Epithelial cell of prostate (primary cell): ENCODE results near the gene NACAD.

Experiments used
- DNase-seq: peaks from one replicate; pipeline ENCODE4 v3.0.0-alpha.2; 2011; ENCODE audit warnings: low read depth, low spot score
- H3K27ac ChIP-seq: fragments of 450-650 bp; 2 replicates; pipeline ENCODE4 v1.5.1; 2017; ENCODE audit warnings: mild to moderate bottlenecking

Gene NACAD, protein sequence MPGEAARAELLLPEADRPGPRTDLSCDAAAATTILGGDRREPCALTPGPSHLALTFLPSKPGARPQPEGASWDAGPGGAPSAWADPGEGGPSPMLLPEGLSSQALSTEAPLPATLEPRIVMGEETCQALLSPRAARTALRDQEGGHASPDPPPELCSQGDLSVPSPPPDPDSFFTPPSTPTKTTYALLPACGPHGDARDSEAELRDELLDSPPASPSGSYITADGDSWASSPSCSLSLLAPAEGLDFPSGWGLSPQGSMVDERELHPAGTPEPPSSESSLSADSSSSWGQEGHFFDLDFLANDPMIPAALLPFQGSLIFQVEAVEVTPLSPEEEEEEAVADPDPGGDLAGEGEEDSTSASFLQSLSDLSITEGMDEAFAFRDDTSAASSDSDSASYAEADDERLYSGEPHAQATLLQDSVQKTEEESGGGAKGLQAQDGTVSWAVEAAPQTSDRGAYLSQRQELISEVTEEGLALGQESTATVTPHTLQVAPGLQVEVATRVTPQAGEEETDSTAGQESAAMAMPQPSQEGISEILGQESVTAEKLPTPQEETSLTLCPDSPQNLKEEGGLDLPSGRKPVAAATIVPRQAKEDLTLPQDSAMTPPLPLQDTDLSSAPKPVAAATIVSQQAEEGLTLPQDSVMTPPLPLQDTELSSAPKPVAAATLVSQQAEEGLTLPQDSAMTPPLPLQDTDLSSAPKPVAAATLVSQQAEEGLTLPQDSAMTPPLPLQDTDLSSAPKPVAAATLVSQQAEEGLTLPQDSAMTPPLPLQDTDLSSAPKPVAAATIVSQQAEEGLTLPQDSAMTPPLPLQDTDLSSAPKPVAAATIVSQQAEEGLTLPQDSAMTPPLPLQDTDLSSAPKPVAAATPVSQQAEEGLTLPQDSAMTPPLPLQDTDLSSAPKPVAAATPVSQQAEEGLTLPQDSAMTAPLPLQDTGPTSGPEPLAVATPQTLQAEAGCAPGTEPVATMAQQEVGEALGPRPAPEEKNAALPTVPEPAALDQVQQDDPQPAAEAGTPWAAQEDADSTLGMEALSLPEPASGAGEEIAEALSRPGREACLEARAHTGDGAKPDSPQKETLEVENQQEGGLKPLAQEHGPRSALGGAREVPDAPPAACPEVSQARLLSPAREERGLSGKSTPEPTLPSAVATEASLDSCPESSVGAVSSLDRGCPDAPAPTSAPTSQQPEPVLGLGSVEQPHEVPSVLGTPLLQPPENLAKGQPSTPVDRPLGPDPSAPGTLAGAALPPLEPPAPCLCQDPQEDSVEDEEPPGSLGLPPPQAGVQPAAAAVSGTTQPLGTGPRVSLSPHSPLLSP (N-terminal part only)

DNA sequence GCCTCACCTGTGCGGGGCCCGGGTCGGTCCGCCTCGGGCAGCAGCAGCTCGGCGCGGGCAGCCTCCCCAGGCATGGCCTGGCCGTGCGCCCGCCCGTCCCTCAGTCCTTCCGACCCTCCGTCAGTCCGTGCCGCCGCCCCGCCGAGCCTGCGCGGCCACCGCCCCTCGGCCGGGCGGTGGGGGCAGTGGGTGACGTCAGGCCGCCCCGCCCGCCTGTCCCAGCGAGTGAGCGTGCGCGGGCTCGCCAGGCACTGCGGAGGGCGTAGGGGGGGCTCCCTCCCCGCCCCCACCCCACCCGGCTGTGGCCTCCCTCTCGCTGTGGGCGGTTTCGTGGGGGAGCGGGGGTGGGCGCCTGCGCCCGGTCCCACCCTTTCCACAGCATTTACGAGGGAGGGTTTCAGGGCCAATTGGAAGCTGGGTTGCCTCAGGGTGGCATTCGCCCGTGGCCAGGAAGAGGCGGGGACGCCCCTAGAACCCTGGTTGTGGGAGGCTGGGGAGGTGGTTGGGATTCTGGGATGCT is at the start of gene NACAD:
NACAD (minus strand) TSS at position 149 of the 520 bp plus-strand sequence; CDS start at position 74, 75 bp downstream.
- no peak for DNase-seq
- no peak within 1 kb of the TSS for H3K27ac ChIP-seq

DNA sequence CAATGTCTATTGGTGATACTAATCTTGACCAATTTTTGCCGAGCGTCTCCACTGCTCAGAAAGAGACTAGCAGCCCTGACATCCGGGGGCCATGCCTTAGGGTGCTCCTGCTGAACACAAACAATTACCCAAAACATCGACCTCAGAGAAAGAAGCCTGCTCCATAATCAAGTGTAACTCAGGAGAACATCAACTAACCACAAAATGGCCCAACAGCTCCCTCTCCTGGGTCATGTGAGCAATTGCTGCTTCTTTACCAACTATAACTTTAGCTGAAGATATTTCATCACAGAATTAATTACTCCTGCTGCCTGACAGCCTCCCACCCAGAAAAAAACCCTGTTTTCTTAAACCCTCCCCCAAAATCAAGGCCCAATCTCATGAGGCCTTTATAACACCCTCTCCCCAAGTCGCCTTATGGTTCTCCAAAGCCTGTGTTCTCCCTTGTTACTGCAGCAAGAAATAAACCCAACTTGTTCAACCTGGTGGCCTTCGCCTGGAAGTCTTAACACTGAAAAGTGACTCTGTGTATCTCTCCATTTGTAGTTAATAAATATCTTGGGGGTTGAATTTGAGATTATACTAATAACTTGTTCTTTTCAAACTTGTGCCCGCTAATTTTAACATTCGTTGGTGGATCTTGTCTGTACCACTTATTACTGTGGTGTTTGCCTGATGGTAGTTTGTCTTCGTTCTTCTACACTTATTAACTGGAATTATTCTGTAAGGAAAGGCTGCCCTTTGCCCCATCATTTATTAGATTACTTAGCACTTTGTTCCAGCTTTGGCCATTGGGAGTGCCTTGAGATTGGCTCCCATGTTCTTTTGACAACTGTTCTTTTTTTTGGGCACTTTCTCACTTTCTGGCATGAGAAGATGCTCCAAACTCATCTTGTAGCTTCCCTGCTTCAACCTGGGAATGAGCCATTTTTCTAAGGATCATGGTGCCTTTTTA is 47.6 kb upstream of the NACAD start:
- H3K27ac ChIP-seq = no peak overlapping the region
- DNase-seq = peak; percentile 5

DNA sequence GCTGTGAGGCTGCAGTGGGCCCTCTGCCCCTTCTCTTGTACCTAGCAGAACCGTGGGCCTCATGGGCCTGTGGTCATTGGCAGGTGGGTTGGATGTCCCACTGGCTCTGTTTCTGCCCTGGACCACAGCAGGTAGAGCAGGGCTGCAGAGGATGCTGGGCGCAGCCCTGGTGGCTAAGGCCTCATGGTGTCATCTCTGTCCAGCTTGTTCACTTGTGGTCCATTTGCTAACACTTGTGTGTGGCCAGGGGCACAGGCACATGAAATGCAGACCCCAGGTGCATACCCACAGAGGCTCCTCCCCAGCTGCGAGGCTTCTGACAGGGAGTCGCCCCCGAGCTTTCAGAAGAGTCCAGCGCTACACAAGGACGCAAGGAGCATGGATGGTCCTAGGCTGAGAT is 45.1 kb upstream of the NACAD start:
- DNase-seq = no peak
- H3K27ac ChIP-seq = no peak overlapping the region

DNA sequence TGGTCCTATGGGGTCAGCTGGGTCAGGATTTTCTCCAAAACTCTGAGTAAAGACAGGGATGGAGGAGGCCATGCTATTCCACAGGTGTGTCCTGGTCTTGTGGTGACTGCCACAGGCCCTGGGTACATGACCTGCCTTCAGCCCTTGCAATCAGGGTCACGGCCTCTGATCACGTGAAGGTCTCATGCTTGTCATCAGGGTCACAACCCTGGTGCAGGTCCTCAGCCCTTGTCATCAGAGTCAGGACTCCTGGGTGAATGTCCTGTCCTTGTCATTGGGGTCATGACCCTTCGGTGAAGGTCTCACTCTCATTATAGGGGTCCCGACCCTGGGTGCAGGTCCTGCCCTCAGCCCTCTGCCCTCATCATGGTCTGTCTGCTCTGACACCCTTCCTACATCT is 44.6 kb upstream of the NACAD start:
- H3K27ac ChIP-seq = no peak overlapping the region
- DNase-seq = no peak

DNA sequence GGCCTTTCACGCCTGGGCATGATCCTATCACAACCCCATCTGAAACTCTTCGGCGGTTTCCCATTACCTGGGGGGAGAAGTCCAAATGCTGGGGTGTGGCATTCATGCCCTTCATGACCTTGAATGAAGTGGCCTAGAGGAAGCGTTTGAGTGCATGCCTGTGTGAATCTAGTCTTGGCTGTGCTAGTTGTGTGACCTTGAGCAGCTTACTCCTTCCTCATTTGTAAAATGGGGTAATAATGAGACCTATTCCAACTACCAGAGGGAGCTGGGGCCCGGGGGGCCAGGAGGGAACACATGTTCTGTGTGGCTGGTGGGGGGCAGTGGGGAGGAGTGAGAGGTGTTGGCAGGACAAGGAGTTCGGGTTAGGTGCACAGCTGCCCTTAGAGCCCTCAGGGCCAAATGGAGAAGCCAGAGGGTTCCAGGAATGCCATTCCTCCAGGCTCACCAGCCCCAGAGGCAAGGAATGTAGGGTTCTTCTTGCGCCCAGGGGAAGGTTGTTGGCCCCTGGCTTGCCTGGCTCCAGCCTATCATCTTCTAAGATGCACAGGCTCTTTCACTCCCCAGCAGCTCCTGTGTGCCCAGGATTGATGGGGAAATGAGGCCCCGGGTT is 44.0 kb upstream of the NACAD start:
- H3K27ac ChIP-seq = no peak overlapping the region
- no peak for DNase-seq

DNA sequence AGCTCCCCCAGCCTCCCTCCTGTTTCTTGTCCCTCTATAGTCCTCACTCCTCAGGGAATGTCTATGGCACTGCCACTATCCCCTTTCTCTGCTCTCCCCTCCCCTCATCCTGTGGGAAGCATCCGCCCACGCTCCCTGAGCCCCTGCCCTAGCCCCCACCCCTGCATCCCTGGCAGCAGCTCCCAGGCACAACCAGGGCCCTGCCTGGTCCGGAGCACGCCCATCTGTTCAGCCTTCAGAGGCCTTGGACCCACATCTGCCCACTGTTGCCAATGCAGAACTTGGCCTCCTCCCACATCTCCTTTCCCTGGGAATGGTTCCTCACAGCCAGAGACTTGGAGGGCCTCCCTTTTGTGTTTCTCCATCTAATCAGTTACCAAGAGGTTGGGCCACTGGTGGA is 43.1 kb upstream of the NACAD start:
- H3K27ac ChIP-seq = no peak overlapping the region
- DNase-seq = no peak

DNA sequence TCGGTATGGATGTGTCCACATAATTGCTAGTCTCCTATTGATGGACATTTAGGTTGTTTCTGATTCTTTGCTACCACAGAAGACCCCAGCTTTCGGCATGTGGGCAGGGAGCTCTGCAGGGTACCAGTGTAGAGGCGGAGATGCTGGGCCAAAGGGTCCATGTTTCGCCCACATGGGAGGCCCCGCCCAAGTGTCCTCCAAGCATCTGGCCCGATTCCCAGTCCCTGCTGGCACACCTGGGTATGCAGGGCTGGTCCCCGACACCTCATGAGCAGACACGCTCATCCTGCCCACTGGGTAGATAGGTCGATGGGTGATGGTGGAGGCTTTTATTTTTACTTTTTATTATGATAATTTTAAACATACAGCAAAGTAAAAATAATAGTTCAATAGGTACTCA is 42.1 kb upstream of the NACAD start:
- DNase-seq = no peak
- H3K27ac ChIP-seq = no peak overlapping the region

DNA sequence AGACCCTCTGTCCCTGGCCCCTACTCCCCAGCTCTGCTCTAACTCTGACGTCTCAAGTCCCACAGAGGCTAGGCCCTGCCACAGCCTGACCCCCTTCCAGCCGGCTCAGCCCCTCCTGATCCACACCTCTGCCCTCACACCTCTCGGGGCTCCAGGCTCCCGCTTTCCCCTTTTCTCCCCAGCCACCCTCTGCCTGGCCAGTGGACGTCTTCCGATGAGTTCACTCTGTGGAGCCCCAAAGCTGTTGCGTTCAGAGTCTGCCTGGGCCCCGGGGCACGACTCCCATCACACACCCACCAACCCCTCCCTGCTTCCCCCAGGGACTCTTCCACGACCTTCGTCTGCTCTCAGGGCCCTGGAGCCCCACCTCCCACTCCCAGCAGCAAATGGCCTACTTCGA is 41.1 kb upstream of the NACAD start:
- no peak overlapping the region for H3K27ac ChIP-seq
- DNase-seq = no peak

DNA sequence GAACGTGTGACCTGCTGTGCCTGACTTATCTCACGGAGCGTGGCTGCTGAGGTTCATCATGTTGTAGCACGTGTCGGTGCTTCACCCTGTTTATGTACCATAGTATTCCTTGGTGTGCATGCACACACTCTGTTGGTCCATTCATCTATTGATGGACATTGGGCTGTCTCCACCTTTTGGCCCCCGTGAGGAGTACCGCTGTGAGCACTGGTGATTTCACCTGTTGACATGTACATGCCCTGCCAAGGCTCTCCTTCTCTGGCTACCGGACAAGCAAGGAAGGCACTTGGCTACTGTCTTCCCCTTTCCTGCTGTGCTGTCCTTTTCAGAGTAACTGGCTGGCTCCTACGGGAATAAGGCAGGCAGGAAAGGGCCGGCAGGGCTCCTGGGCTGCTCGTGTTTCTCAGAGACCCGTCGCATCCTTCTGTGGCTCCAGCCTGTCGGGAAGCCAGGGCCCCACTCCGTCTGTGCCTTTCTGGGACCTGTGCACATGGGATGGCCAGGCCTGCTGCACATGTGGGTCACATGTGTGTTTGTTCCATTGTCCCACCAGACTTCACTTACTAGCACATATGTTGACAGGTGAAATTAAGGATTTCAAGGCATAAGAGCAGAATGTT is 40.5 kb upstream of the NACAD start:
- H3K27ac ChIP-seq = no peak overlapping the region
- DNase-seq = no peak

DNA sequence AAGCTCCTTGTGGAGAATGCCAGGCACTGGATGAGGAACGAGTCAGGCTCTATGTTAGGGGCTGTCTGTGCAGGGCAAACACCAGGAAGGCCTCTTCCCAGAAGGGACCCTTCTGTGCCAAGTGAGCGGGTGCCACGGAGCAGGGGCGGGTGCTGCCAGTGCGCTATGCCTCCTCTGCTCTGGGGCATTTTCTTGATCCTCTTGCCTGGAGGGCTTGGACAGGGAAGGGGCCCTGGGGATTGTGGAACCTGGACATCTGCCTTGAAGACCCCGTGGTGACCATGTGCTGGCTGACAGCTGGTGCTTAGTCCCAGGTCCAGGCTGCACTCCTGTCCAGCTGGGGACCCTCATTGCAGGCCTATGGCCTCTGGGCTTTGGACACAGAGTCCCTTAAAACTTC is 38.2 kb upstream of the NACAD start:
- no peak overlapping the region for H3K27ac ChIP-seq
- no peak for DNase-seq

DNA sequence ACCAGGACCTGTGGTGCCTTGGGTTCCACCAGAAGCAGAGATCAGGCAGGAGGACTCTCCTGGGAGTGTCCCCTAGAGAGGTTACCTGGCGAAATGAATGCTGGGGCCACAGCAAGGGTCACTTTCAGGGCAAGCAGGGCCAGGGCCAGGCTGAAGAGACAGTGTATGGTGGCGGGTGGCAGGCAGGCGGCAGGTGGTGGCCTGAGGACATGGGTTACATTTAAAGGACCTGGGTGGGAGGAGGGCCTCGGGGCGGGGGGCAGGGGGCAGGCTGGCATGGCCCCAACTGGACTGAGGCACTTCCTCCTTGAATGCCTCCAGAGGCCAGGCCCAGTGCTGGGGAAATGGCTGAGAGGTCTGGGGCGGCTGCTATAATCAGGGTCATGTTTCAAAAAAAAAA is 37.4 kb upstream of the NACAD start:
- no peak overlapping the region for H3K27ac ChIP-seq
- no peak for DNase-seq

DNA sequence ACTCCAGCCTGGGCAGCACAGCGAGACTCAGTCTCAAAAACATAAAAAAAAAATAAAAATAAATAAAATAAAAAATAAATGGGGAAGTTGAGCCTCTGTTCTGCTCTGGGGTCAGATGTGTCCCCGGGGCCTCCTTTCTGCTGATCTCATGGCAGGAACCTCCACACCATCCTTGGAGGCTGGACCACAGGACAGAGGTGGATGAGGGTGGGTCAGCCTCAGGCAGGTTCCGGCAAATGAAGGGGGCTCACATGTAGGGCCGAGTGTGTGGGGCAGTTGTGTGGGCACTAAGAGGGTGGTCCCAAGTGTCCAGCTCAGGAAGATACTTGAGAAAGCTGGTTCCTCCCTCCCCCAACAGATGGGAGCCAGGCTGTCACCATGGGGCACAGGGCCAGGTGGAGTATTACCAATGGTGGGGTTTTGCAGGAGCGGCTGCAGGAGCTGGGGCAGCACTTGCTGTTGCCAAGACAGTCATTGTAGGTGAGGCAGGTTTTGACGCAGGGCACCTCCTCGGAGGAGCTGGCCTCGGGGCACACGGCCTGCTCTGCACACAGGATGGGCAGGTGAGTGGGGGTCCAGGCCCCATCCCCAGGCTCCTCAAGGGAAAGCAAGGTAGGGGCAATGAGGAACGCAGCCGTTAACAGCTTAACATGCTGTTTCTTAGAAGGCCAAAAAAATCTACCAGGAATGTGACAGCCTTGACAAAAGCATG is 36.6 kb upstream of the NACAD start:
- no peak overlapping the region for H3K27ac ChIP-seq
- DNase-seq = no peak

DNA sequence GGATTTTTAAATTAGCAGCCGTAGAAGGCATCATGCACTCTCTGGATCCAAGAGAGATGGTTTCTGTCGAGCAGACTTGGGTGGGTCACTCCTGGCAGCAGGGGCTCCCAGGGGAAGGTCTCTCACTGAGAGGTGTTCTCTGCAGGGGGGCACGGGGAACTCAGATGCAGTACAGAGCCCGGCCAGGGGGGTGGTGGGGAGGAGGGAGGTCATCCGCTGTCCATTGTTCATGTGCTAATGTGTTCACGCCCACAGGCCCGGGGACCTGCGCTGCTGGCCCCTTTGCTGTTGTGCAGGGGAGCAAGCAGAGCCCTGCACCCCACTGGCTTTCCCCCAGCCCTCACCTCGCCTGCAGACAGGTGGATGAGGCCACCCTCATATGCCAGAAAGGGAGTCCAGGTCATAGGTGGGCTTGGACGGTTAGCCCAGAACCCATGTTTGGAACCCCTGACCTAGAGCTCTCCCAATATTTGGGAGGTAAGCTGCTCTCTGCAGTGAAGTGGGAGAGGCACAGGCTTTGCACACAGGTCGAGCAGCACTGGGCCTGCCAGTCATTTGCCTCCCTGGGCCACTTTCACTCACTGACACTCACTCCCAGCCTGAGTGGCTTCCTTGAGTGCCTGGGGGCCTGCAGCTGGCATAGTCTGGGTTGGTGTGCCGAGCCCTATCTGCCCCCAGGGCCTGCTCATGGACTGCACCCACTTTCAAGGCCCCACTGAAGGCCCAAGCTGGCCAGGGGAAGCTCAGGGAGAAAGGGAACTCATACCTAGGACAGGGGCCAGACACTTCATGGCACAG is 35.3 kb upstream of the NACAD start:
- no peak overlapping the region for H3K27ac ChIP-seq
- DNase-seq = no peak

DNA sequence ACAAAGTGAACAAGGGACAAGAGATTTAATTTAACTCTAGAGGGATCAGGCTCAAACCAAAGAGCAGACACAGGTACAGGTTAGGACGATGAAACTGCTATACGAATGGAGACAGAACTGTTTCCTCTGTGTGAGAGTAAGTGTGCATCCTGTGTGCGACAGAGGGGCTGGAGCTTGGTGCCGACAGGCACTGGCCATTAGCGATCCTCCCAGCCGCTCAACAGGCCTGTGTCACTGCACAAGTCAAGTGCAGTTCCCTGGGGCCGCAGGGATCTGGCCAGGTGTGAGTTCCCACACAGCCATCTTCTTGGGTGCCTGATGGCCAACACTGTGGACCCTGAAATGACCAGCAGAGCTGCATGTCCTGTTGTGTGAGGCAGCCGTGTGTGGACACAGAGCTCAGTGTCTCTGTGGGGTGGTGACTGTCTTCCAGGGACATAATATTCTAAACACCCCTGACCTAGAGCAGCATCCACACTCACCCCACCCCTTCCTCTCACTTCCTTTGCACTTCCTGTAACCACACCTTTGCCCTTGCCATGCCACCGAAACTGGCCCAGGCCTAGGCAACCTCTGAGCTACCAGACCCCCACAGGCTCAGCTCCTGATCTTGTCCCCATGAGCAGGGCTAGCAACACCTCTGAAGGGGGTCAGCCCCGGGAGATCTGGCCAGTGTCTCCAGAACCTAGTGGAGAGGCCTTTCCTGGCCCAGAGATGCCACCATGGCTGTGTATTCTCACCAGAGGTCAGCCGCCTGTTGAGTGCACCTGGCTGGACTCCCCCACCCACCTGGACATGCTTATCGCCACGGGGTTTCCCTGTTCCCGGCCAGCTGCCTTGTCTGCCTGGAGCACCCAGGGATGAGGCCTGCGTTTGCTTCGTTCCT is 34.4 kb upstream of the NACAD start:
- no peak for DNase-seq
- H3K27ac ChIP-seq = no peak overlapping the region

DNA sequence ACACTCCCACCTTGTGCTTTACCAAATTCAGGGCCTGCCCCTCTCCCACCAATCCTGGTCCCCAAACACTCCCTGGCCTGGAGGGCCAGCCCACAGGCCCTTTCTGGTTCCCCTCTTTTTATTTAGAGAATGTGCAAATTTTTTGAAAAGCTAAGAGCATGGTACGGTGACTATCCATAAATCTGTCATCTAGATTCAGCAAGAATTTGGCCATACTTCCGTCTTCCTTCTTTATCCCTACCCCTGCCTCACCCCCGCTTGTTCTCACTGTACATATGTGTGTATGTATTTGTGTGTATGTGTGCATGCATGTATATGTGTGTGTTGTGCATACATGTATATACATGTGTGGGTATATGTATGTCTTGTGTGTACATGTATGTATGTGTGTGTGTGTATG is 30.8 kb upstream of the NACAD start:
- no peak for DNase-seq
- H3K27ac ChIP-seq = no peak overlapping the region

DNA sequence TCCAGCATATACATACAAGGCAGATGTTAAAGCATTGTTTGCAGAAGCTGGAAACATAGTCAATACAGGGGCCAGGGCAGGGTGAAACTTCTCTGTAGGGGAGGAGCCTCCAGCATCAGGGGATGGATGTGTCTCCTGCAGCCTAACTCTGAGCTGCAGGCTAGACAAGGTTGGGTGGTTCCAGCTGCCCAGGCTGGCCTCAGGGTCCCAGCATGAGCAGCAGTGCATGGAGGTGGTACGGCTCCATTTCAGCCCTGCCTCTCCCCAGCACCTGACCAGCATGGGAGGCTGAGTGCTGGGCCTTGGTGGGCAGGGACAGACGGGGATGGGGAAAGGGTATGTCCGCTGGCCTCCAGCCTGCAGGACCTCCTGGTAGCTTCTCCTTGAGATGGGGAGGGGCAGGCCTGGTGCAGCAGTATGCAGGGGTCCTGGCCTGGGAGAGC is 30.1 kb upstream of the NACAD start:
- DNase-seq = no peak
- no peak overlapping the region for H3K27ac ChIP-seq
